Measurements from ENCODE around the gene SLC12A8. TPM values are rescaled to one million over a fixed set of nuclear protein-coding genes. Genes with fewer than 3 reads are reported as not detected.

SLC12A8 gene
- total and polyA plus RNA-seq, 8 donors: 1.5 to 31.7 (median 12.3) TPM

DNA sequence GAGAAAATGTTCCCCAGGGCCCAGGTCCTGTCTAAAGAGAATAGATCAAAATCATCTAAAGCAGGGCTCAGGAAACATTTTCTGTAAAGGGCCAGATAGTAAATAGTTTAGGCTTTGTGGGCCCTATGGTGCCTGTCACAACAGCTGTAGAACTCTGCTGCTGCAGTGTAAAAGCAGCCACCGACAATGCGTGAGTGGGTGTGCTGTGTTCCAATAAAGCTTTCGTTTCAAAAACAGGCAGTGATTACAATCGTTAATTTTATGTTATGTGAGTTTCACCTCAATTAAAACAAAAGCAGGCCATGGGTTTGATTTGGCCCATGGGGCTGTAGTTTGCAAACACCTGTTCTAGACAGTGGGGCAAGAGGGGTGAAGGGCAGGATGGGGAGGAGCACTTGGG is 144.3 kb downstream of the SLC12A8 start:
- 82 to 92% (median 87%) methylated on average over 4 of the region's 4 CpGs for WGBS, 5 donors
- H3K27ac ChIP-seq: no peak overlapping the region
- intact Hi-C loops (cut with DNase I; ENCODE audit: low total_unique reads): loop anchor here (10.0 kb wide), 1 partner anchor 67 kb away; no protein-coding TSS in a partner anchor
- no peak overlapping the region for H3K4me3 ChIP-seq
- peaks cover 0 to 8% (median 4%) of the 10 kb centered on the region in 4 donors for H3K4me1 ChIP-seq
- H3K27me3 ChIP-seq: no peaks in the 10 kb centered on the region
- no peak for DNase-seq
- TF ChIP-seq POLR2AphosphoS5 (IDR thresholded peaks at IDR 0.05) (no peak), POLR2A (IDR thresholded peaks at IDR 0.05) (no peak), EP300 (IDR thresholded peaks at IDR 0.05) (no peak)
- TF ChIP-seq, protein P1, sequence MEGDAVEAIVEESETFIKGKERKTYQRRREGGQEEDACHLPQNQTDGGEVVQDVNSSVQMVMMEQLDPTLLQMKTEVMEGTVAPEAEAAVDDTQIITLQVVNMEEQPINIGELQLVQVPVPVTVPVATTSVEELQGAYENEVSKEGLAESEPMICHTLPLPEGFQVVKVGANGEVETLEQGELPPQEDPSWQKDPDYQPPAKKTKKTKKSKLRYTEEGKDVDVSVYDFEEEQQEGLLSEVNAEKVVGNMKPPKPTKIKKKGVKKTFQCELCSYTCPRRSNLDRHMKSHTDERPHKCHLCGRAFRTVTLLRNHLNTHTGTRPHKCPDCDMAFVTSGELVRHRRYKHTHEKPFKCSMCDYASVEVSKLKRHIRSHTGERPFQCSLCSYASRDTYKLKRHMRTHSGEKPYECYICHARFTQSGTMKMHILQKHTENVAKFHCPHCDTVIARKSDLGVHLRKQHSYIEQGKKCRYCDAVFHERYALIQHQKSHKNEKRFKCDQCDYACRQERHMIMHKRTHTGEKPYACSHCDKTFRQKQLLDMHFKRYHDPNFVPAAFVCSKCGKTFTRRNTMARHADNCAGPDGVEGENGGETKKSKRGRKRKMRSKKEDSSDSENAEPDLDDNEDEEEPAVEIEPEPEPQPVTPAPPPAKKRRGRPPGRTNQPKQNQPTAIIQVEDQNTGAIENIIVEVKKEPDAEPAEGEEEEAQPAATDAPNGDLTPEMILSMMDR (IDR thresholded peaks at IDR 0.05): no peak
- no peaks in the 10 kb centered on the region for H3K36me3 ChIP-seq
- H3K9me3 ChIP-seq: no peaks in the 10 kb centered on the region

DNA sequence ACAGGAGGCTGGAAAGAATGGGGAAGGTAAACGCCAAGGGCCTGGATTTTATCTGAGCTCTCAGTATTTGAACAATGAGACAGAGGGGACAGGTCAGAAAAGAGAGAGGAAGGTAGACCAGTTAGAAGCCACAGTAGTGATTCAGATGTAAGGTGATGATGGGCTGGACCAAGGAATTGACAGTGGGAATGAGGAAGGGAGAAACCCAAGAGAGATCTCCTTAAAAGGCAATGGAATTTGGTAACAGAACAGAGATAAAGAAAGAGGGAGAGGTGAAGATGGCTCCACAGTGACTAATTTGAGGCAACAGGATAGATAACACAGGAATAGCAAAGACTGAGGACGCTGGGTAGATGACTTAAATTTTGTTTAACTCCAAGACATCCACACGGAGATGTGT is 145.3 kb downstream of the SLC12A8 start:
- H3K9me3 ChIP-seq: no peaks in the 10 kb centered on the region
- peaks cover 8 to 16% (median 14%) of the 10 kb centered on the region in 4 donors for H3K4me1 ChIP-seq
- no peak overlapping the region for H3K4me3 ChIP-seq
- no peak overlapping the region for H3K27ac ChIP-seq
- H3K36me3 ChIP-seq: no peaks in the 10 kb centered on the region
- intact Hi-C loops (cut with DNase I; ENCODE audit: low total_unique reads): loop anchor here (10.0 kb wide), 1 partner anchor 68 kb away; no protein-coding TSS in a partner anchor
- no peak for DNase-seq
- H3K27me3 ChIP-seq: no peaks in the 10 kb centered on the region
- 58 to 67% (median 60%) methylated on average over 3 of the region's 3 CpGs for WGBS, 5 donors
- TF ChIP-seq, protein P1 (IDR thresholded peaks at IDR 0.05): no peak
- TF ChIP-seq POLR2A (IDR thresholded peaks at IDR 0.05) (no peak), POLR2AphosphoS5 (IDR thresholded peaks at IDR 0.05) (no peak), EP300 (IDR thresholded peaks at IDR 0.05) (no peak)

DNA sequence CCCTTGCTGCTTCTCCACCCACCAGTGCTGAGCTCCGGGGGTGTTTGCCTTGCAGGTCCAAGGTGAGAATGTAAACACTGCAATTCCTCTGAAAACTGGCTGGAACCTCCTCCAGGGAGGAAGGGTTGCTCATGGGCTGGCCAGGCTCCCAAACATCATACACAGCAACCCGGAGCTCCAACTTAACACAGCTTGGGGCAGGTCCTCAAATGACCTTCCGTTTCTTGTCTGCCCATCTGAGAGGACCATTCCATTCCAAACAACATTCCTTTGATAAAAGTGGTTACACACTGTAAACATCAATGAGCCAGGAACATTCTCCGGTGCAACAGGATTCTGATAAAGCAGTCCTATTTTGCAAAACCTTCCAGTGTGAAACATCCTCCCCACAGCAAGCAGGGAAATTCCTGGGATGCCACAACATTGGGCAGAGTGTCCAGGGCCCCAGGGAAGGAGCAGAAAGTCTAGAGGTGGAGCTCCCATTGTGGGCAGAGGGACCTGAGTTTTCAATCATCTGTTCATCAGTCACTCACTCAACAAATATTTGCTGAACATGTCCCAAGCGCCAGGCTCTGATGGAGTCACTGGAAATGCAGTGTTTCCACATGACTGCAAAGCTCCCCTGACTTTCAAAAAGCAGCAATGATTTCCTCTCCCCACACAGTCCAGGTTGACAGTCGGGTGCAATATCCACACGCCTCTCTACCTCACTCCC is 149.5 kb downstream of the SLC12A8 start:
- Histone ChIP-seq H3K9me3 (no peaks in the 10 kb centered on the region), H3K27ac (peak overlapping the region in 4 of 5 donors; percentile 1 to 76 (median 42)), H3K4me1 (peaks cover 18 to 33% (median 24%) of the 10 kb centered on the region in 4 donors), H3K4me3 (no peak overlapping the region), H3K27me3 (no peaks in the 10 kb centered on the region), H3K36me3 (no peaks in the 10 kb centered on the region)
- 17 to 29% (median 27%) methylated on average over 6 to 7 of the region's 7 CpGs for WGBS, 5 donors
- intact Hi-C loops (cut with DNase I; ENCODE audit: low total_unique reads): loop anchor here (10.0 kb wide), 1 partner anchor 72 kb away; no protein-coding TSS in a partner anchor
- TF ChIP-seq POLR2A (IDR thresholded peaks at IDR 0.05) (no peak), POLR2AphosphoS5 (IDR thresholded peaks at IDR 0.05) (peak in 2 of 3 donors; percentile 17 to 56), EP300 (IDR thresholded peaks at IDR 0.05) (no peak)
- TF ChIP-seq, protein P1 (IDR thresholded peaks at IDR 0.05): no peak
- peak in 1 of 2 donors; percentile 40 for DNase-seq

DNA sequence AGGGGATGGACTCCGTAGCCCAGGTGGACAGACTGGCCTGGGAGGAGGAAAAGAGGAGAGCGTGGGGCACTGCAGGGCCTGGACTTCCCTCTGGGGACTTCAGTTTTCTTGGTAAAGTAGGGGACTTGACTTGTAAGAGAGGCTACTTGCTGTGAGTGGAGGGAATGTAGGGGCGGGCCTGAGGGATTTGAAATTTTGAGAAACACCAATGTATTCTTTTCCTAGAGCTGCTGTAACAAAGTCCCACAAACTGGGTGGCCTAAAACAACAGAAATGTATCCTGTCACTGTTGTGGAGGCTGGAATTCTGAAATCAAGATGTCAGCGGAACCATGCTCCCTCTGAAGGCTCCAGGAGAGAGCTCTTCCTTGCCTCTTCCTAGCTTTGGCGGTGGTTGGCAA is 150.9 kb downstream of the SLC12A8 start:
- no peak for TF ChIP-seq POLR2A (IDR thresholded peaks at IDR 0.05)
- TF ChIP-seq, protein P1 (IDR thresholded peaks at IDR 0.05): no peak
- TF ChIP-seq EP300 (IDR thresholded peaks at IDR 0.05): no peak
- TF ChIP-seq POLR2AphosphoS5 (IDR thresholded peaks at IDR 0.05): no peak
- no peaks in the 10 kb centered on the region for H3K36me3 ChIP-seq
- intact Hi-C loops (cut with DNase I; ENCODE audit: low total_unique reads): loop anchor here (10.0 kb wide), 1 partner anchor 73 kb away; no protein-coding TSS in a partner anchor
- no peak overlapping the region for H3K4me3 ChIP-seq
- H3K9me3 ChIP-seq: no peaks in the 10 kb centered on the region
- H3K4me1 ChIP-seq: peaks cover 18 to 47% (median 31%) of the 10 kb centered on the region in 4 donors
- no peaks in the 10 kb centered on the region for H3K27me3 ChIP-seq
- WGBS, 5 donors: 90 to 98% (median 95%) methylated on average over 5 of the region's 5 CpGs
- DNase-seq: no peak
- peak overlapping the region in 4 of 5 donors; percentile 59 to 76 (median 66) for H3K27ac ChIP-seq

All from stomach (tissue), 9 donors.